ENCODE results near the gene ERMN. TPM values are rescaled to one million over a fixed set of nuclear protein-coding genes. Genes with fewer than 3 reads are reported as not detected.

The ERMN gene
- total RNA-seq, 1 donor from 2014 or later: not detected

GRCh38 chr2:157321466-157321865, 4.2 kb downstream of the ERMN start:
- DNase-seq: no peak
- Histone ChIP-seq H3K36me3 (no peaks in the 10 kb centered on the region), H3K9me3 (replicated peaks) (no peaks in the 10 kb centered on the region), H3K27ac (replicated peaks) (no peak overlapping the region), H3K27me3 (ENCODE audit: low read depth) (no peaks in the 10 kb centered on the region), H3K4me3 (no peak overlapping the region), H3K4me1 (peaks cover 1% of the 10 kb centered on the region)
- TF ChIP-seq CTCF (IDR thresholded peaks at IDR 0.05; ENCODE audit: borderline replicate concordance): no peak
- intact Hi-C loops (cut with micrococcal nuclease): loop anchor here (10.0 kb wide), 1 partner anchor 173 kb away; no protein-coding TSS in a partner anchor

GRCh38 chr2:157320409-157320808, 5.2 kb downstream of the ERMN start:
- no peak for TF ChIP-seq CTCF (IDR thresholded peaks at IDR 0.05; ENCODE audit: borderline replicate concordance)
- Histone ChIP-seq H3K9me3 (replicated peaks) (no peaks in the 10 kb centered on the region), H3K36me3 (no peaks in the 10 kb centered on the region), H3K27me3 (ENCODE audit: low read depth) (no peaks in the 10 kb centered on the region), H3K27ac (replicated peaks) (no peak overlapping the region), H3K4me1 (no peaks in the 10 kb centered on the region), H3K4me3 (no peak overlapping the region)
- intact Hi-C loops (cut with micrococcal nuclease): loop anchor here (10.0 kb wide), 1 partner anchor 174 kb away; no protein-coding TSS in a partner anchor
- no peak for DNase-seq

- intact Hi-C loops (cut with micrococcal nuclease): loop anchor here (10.0 kb wide), 1 partner anchor 175 kb away; no protein-coding TSS in a partner anchor
- Histone ChIP-seq H3K4me3 (no peak overlapping the region), H3K36me3 (no peaks in the 10 kb centered on the region), H3K27me3 (ENCODE audit: low read depth) (no peaks in the 10 kb centered on the region), H3K4me1 (no peaks in the 10 kb centered on the region), H3K9me3 (replicated peaks) (no peaks in the 10 kb centered on the region), H3K27ac (replicated peaks) (no peak overlapping the region)
- DNase-seq: no peak
- no peak for TF ChIP-seq CTCF (IDR thresholded peaks at IDR 0.05; ENCODE audit: borderline replicate concordance)
These were observed 5.8 kb downstream of the ERMN start for GRCh38 chr2:157319795-157320194.

GRCh38 chr2:157318884-157319283, 6.7 kb downstream of the ERMN start:
- Histone ChIP-seq H3K27me3 (ENCODE audit: low read depth) (no peaks in the 10 kb centered on the region), H3K27ac (replicated peaks) (no peak overlapping the region), H3K4me3 (no peak overlapping the region), H3K9me3 (replicated peaks) (no peaks in the 10 kb centered on the region), H3K36me3 (no peaks in the 10 kb centered on the region), H3K4me1 (no peaks in the 10 kb centered on the region)
- TF ChIP-seq CTCF (IDR thresholded peaks at IDR 0.05; ENCODE audit: borderline replicate concordance): no peak
- intact Hi-C loops (cut with micrococcal nuclease): no loop called here
- DNase-seq: no peak

- intact Hi-C loops (cut with micrococcal nuclease): no loop called here
- no peaks in the 10 kb centered on the region for H3K36me3 ChIP-seq
- no peaks in the 10 kb centered on the region for H3K27me3 ChIP-seq (ENCODE audit: low read depth)
- H3K9me3 ChIP-seq (replicated peaks): no peaks in the 10 kb centered on the region
- H3K4me1 ChIP-seq: no peaks in the 10 kb centered on the region
- DNase-seq: no peak
- H3K4me3 ChIP-seq: no peak overlapping the region
- no peak overlapping the region for H3K27ac ChIP-seq (replicated peaks)
- no peak for TF ChIP-seq CTCF (IDR thresholded peaks at IDR 0.05; ENCODE audit: borderline replicate concordance)
These were observed 9.7 kb downstream of the ERMN start for GRCh38 chr2:157315901-157316300.
